IPS DF 6.9 (cell line): Measurements from ENCODE around the gene TRERF1.
"Not testable (repeated sequence)": the region's sequence is repeated elsewhere in the genome, so short reads cannot be mapped to it uniquely, and the experiment has no call there.

Experiments
- DNase-seq: peaks from one replicate; pipeline ENCODE4 v3.0.0-alpha.2; 2013; ENCODE audit warnings: low read depth, low spot score
- H3K27ac ChIP-seq: one replicate; pipeline ENCODE4 v1.5.1; 2013; ENCODE audit warnings: low read length, control low read depth
- H3K27me3 ChIP-seq: 2 replicates; pipeline ENCODE4 v1.6.1; 2013; ENCODE audit warnings: mild to moderate bottlenecking, low read length; ENCODE audit not compliant: control insufficient read depth, insufficient read depth
- H3K36me3 ChIP-seq: 2 replicates; pipeline ENCODE4 v1.6.1; 2013; ENCODE audit warnings: low read length; ENCODE audit not compliant: control insufficient read depth, insufficient read depth
- H3K4me1 ChIP-seq: 2 replicates; pipeline ENCODE4 v1.6.1; 2013; ENCODE audit warnings: low read length; ENCODE audit not compliant: control insufficient read depth, insufficient read depth
- H3K4me3 ChIP-seq: 2 replicates; pipeline ENCODE4 v1.5.1; 2013; ENCODE audit warnings: mild to moderate bottlenecking, low read length
- H3K9me3 ChIP-seq: 2 replicates; pipeline ENCODE4 v1.6.1; 2013; ENCODE audit warnings: low read length, inconsistent platforms; ENCODE audit not compliant: control insufficient read depth, insufficient read depth
- WGBS: extraction: QIAGEN DNeasy Blood & Tissue Kit; methylation state at CpG from one replicate; pipeline ENCODE4 v1.1.7; 2013; ENCODE audit warnings: mixed read lengths, missing lambda C conversion rate; ENCODE audit not compliant: insufficient read length, insufficient coverage; 5-methylcytosine and 5-hydroxymethylcytosine counted together

The TRERF1 gene

GRCh38 chr6:42450477-42451332 is 1.0 kb downstream of the TRERF1 start:
- Histone ChIP-seq H3K36me3 (no peaks in the 10 kb centered on the region), H3K27ac (no peak overlapping the region), H3K4me1 (peaks cover 2% of the 10 kb centered on the region; the same call in 1 of the 2 replicates), H3K4me3 (peak overlapping the region; percentile 63), H3K9me3 (no peaks in the 10 kb centered on the region), H3K27me3 (no peaks in the 10 kb centered on the region)
- no peak for DNase-seq
- no CpG with 5 or more reads among the region's 22 CpGs for WGBS

- H3K27ac ChIP-seq, result no peak overlapping the region
- WGBS, result no CpG with 5 or more reads among the region's 9 CpGs
- DNase-seq, result no peak
- H3K4me1 ChIP-seq, result peaks cover 3% of the 10 kb centered on the region; the same call in 1 of the 2 replicates
- H3K36me3 ChIP-seq, result no peaks in the 10 kb centered on the region
- no peaks in the 10 kb centered on the region for H3K9me3 ChIP-seq
- no peaks in the 10 kb centered on the region for H3K27me3 ChIP-seq
- peak overlapping the region; percentile 63; the same call in 1 of the 2 replicates for H3K4me3 ChIP-seq
Measured at GRCh38 chr6:42449917-42450476, 1.7 kb downstream of the TRERF1 start.

GRCh38 chr6:42448927-42449659 is 2.6 kb downstream of the TRERF1 start:
- no CpG with 5 or more reads among the region's 7 CpGs for WGBS
- no peak overlapping the region for H3K4me3 ChIP-seq
- no peak overlapping the region for H3K27ac ChIP-seq
- H3K27me3 ChIP-seq, result no peaks in the 10 kb centered on the region
- peaks cover 8% of the 10 kb centered on the region for H3K4me1 ChIP-seq
- no peaks in the 10 kb centered on the region for H3K9me3 ChIP-seq
- DNase-seq, result no peak
- H3K36me3 ChIP-seq, result no peaks in the 10 kb centered on the region

DNA sequence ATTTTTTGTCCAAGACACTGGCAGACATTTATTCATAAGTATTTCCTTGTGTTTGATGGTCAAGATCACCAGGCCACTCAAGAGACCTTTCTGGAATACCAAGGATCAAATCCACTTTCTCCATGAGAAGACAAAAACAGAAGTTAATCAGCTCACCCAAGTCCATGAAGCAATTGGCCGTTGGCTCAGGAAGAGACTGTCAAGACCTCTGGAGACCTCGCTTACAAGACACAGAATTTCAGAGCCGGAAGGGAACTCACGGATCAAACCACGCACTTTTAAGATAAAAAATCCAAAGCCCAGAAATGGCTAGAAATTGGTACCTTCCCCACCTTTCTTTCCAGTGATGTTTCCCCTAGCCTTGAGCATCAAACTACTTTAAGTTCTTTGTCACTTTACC is 3.3 kb downstream of the TRERF1 start:
- H3K27me3 ChIP-seq, result no peaks in the 10 kb centered on the region
- no peak for DNase-seq
- no peak overlapping the region for H3K27ac ChIP-seq
- no peaks in the 10 kb centered on the region for H3K36me3 ChIP-seq
- H3K4me1 ChIP-seq, result peaks cover 11% of the 10 kb centered on the region
- WGBS, result no CpG with 5 or more reads among the region's 5 CpGs
- H3K4me3 ChIP-seq, result no peak overlapping the region
- H3K9me3 ChIP-seq, result no peaks in the 10 kb centered on the region

DNA sequence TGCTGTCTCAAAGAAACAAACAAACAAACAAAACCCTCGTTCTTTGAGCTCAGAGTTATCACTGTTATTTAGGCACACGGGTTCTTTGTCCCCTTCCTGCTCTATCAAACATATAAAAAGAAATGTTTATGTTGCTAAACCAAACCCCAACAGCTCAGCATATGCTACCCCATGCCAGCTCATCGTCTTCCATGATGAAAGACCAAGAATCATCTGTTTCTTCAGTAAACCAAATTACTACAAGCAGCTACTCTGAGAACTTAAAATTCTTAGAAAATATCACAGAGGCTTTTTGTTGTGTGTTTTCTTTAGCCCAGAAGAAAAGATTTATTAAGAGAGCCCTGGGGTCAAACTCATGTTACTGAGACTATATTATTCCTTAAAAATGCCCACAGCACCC is 4.7 kb downstream of the TRERF1 start:
- H3K27ac ChIP-seq, result no peak overlapping the region
- no CpG with 5 or more reads among the region's 3 CpGs for WGBS
- no peaks in the 10 kb centered on the region for H3K9me3 ChIP-seq
- H3K4me1 ChIP-seq, result peaks cover 13% of the 10 kb centered on the region
- no peak overlapping the region for H3K4me3 ChIP-seq
- no peak for DNase-seq
- no peaks in the 10 kb centered on the region for H3K27me3 ChIP-seq
- H3K36me3 ChIP-seq, result no peaks in the 10 kb centered on the region

DNA sequence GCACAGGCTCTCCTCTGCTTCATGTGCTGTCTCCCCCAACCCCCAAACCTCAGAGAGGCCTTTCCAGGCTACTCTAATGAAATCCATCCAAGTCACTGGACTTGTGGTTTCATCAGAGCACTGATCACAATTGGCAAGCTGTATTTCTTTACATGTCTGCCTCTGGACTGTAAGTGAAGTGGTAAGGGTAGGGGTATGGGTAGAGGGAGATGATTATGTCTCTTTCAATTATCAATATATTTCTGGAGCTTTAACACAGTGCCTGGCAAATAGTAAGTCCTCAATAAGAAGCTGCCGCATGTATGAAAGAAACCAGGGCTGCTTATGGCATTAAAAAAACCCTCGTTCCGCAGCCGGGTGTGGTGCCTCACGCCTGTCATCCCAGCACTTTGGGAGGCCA is 5.4 kb downstream of the TRERF1 start:
- H3K4me1 ChIP-seq, result peaks cover 14% of the 10 kb centered on the region
- H3K9me3 ChIP-seq, result no peaks in the 10 kb centered on the region
- no peak overlapping the region for H3K4me3 ChIP-seq
- no peak for DNase-seq
- no CpG with 5 or more reads among the region's 5 CpGs for WGBS
- H3K27me3 ChIP-seq, result no peaks in the 10 kb centered on the region
- no peak overlapping the region for H3K27ac ChIP-seq
- no peaks in the 10 kb centered on the region for H3K36me3 ChIP-seq

- no CpG with 5 or more reads among the region's 7 CpGs for WGBS
- H3K27me3 ChIP-seq, H3K36me3 ChIP-seq, H3K9me3 ChIP-seq, H3K27ac ChIP-seq, DNase-seq, H3K4me3 ChIP-seq: not testable (repeated sequence)
- H3K4me1 ChIP-seq, result peaks cover 14% of the 10 kb centered on the region
Measured at GRCh38 chr6:42445955-42446354, 5.8 kb downstream of the TRERF1 start.

- H3K4me3 ChIP-seq, result no peak overlapping the region
- DNase-seq, result no peak
- no peaks in the 10 kb centered on the region for H3K27me3 ChIP-seq
- no CpG with 5 or more reads among the region's 11 CpGs for WGBS
- H3K27ac ChIP-seq, result no peak overlapping the region
- no peaks in the 10 kb centered on the region for H3K36me3 ChIP-seq
- no peaks in the 10 kb centered on the region for H3K9me3 ChIP-seq
- peaks cover 21% of the 10 kb centered on the region for H3K4me1 ChIP-seq
Measured at GRCh38 chr6:42443312-42444060, 8.2 kb downstream of the TRERF1 start.

GRCh38 chr6:42441697-42442081 is 10.0 kb downstream of the TRERF1 start:
- no peak overlapping the region for H3K4me3 ChIP-seq
- WGBS, result no CpG with 5 or more reads among the region's 5 CpGs
- H3K36me3 ChIP-seq, result no peaks in the 10 kb centered on the region
- H3K27ac ChIP-seq, result no peak overlapping the region
- no peak for DNase-seq
- H3K9me3 ChIP-seq, result no peaks in the 10 kb centered on the region
- H3K27me3 ChIP-seq, result no peaks in the 10 kb centered on the region
- peaks cover 21% of the 10 kb centered on the region for H3K4me1 ChIP-seq
